LNCaP clone FGC (cell line): ENCODE results near the gene ROR2.

Source experiments
- DNase-seq: peaks from one replicate; pipeline ENCODE4 v3.0.0-alpha.2; 2011; ENCODE audit warnings: low read depth
- H3K4me3 ChIP-seq: 2 replicates; pipeline ENCODE4 v1.5.1; 2011; ENCODE audit warnings: mild to moderate bottlenecking, low read depth, low read length, control low read depth
- TF ChIP-seq, protein P1 (sequence below): IDR thresholded peaks from 2 replicates; pipeline ENCODE4 v1.5.1; 2012; ENCODE audit warnings: mild to moderate bottlenecking; ENCODE audit not compliant: control insufficient read depth, insufficient read depth; ENCODE audit errors: extremely low read depth

ROR2 gene

GRCh38 chr9:91935805-91936514, 14.1 kb downstream of the ROR2 start:
- H3K4me3 ChIP-seq, result no peak overlapping the region
- TF ChIP-seq, protein P1, sequence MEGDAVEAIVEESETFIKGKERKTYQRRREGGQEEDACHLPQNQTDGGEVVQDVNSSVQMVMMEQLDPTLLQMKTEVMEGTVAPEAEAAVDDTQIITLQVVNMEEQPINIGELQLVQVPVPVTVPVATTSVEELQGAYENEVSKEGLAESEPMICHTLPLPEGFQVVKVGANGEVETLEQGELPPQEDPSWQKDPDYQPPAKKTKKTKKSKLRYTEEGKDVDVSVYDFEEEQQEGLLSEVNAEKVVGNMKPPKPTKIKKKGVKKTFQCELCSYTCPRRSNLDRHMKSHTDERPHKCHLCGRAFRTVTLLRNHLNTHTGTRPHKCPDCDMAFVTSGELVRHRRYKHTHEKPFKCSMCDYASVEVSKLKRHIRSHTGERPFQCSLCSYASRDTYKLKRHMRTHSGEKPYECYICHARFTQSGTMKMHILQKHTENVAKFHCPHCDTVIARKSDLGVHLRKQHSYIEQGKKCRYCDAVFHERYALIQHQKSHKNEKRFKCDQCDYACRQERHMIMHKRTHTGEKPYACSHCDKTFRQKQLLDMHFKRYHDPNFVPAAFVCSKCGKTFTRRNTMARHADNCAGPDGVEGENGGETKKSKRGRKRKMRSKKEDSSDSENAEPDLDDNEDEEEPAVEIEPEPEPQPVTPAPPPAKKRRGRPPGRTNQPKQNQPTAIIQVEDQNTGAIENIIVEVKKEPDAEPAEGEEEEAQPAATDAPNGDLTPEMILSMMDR, result no peak
- no peak for DNase-seq

GRCh38 chr9:91935066-91935749, 14.8 kb downstream of the ROR2 start:
- DNase-seq, result no peak
- H3K4me3 ChIP-seq, result no peak overlapping the region
- TF ChIP-seq, protein P1, result no peak

GRCh38 chr9:91934654-91935053, 15.4 kb downstream of the ROR2 start:
- no peak overlapping the region for H3K4me3 ChIP-seq
- TF ChIP-seq, protein P1, result no peak
- DNase-seq, result no peak

- no peak for DNase-seq
- H3K4me3 ChIP-seq, result no peak overlapping the region
- TF ChIP-seq, protein P1, result no peak
These were observed 16.3 kb downstream of the ROR2 start for GRCh38 chr9:91933556-91934352.

- no peak for DNase-seq
- no peak overlapping the region for H3K4me3 ChIP-seq
- TF ChIP-seq, protein P1, result no peak
These were observed 19.6 kb downstream of the ROR2 start for GRCh38 chr9:91930475-91930874.

DNA sequence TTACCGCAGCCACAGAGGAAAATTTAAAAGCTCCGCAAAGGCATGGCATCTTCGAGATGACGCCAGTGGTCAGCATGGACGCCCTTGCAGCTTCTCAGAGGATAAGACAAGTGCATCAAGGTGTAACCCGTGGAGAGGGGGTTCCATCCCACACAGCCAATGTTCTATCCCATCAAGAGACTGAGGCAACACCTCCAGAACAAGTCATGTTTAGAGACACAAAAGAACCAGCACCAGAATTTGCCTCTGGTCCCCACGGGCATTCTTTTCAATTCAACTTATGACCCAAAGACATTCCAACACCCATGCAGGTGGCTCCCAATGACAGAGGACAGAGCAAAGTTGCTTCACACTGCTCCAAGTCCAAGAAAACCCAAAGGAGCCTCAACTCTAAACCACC, 20.7 kb downstream of the ROR2 start:
- TF ChIP-seq, protein P1, result no peak
- no peak for DNase-seq
- H3K4me3 ChIP-seq, result no peak overlapping the region
